HG03469 (cell line): ENCODE results near the gene OLFM1.

Experiments
- ATAC-seq: cut with Tn5 transposase; IDR thresholded peaks from one replicate; pipeline ENCODE4 v1.9.1; 2021; ENCODE audit warnings: mild to moderate bottlenecking, moderate library complexity, moderate number of reproducible peaks; ENCODE audit not compliant: unreplicated experiment

Gene OLFM1

GRCh38 chr9:135165756-135166519 is 78.5 kb downstream of the OLFM1 start:
- no peak for ATAC-seq

GRCh38 chr9:135166565-135166964 is 79.1 kb downstream of the OLFM1 start:
- no peak for ATAC-seq

- ATAC-seq, result no peak
These were observed 79.9 kb downstream of the OLFM1 start for GRCh38 chr9:135167356-135167755.

- no peak for ATAC-seq
These were observed 80.6 kb downstream of the OLFM1 start for GRCh38 chr9:135167849-135168655.

GRCh38 chr9:135169709-135170226 is 82.3 kb downstream of the OLFM1 start:
- no peak for ATAC-seq

- no peak for ATAC-seq
These were observed 83.1 kb downstream of the OLFM1 start for GRCh38 chr9:135170535-135170934.
